Epithelial cell of proximal tubule (primary cell): ENCODE data around the gene MUC3A. TPM values are rescaled to one million over a fixed set of nuclear protein-coding genes. Genes with fewer than 3 reads are reported as not detected.
"Not testable (repeated sequence)": the region's sequence is repeated elsewhere in the genome, so short reads cannot be mapped to it uniquely, and the experiment has no call there.

Experiments
- DNase-seq: peaks from one replicate; pipeline ENCODE4 v3.0.0-alpha.2; 2011; ENCODE audit warnings: low read depth
- H3K4me3 ChIP-seq: 2 replicates; pipeline ENCODE4 v1.5.1; 2011; ENCODE audit warnings: low read depth, mild to moderate bottlenecking, low read length
- total RNA-seq: library from RNA; depleted of rRNA; stranded (reverse); fragments of >200 nt; gene quantifications from 2 replicates; pipeline ENCODE4 v1.2.3, GENCODE V29; 2015
- TF ChIP-seq, protein P1 (sequence below): conservative IDR thresholded peaks from 2 replicates; pipeline ENCODE4 v1.5.1; 2012; ENCODE audit warnings: low read depth, mild to moderate bottlenecking, low read length

Gene MUC3A, protein sequence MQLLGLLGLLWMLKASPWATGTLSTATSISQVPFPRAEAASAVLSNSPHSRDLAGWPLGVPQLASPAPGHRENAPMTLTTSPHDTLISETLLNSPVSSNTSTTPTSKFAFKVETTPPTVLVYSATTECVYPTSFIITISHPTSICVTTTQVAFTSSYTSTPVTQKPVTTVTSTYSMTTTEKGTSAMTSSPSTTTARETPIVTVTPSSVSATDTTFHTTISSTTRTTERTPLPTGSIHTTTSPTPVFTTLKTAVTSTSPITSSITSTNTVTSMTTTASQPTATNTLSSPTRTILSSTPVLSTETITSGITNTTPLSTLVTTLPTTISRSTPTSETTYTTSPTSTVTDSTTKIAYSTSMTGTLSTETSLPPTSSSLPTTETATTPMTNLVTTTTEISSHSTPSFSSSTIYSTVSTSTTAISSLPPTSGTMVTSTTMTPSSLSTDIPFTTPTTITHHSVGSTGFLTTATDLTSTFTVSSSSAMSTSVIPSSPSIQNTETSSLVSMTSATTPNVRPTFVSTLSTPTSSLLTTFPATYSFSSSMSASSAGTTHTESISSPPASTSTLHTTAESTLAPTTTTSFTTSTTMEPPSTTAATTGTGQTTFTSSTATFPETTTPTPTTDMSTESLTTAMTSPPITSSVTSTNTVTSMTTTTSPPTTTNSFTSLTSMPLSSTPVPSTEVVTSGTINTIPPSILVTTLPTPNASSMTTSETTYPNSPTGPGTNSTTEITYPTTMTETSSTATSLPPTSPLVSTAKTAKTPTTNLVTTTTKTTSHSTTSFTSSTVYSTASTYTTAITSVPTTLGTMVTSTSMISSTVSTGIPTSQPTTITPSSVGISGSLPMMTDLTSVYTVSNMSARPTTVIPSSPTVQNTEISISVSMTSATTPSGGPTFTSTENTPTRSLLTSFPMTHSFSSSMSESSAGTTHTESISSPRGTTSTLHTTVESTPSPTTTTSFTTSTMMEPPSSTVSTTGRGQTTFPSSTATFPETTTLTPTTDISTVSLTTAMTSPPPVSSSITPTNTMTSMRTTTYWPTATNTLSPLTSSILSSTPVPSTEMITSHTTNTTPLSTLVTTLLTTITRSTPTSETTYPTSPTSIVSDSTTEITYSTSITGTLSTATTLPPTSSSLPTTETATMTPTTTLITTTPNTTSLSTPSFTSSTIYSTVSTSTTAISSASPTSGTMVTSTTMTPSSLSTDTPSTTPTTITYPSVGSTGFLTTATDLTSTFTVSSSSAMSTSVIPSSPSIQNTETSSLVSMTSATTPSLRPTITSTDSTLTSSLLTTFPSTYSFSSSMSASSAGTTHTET (N-terminal part only)
- total RNA-seq = not detected in 2 replicates

DNA sequence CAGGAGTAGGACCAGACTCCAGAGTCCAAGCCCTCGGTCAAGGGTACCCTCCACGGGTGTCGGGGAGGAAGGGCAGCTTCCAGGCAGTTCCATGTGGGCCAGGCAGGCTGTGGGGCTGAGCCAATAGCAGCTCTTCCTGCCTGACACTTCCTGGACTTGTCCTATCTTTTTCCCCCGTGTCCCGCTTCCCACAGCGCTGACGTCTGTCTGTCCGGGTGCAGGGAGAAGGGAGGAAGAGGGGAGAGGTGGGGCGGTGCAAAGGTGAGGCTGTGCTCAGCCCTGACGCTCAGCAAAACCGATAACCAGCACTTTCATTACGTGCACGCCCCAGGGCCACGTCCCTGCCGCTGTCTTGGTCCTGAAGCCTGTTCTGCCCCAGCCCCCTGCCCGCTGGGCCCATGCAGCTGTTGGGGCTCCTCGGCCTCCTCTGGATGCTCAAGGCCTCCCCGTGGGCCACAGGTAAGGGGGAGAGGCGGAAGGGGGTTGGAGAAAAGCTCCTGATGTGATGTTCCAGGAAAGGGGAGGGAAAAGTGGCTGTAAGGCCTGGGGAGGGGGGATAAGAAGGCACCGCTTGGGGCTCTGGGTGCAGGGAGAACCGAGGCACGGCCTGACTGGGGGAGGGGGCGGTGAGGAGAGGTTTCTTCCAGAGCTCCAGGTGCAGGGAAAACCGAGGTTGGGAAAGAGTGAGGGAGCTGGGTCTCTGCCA is at the start of gene MUC3A:
TSS of gene MUC3A (plus strand) at position 308 of the 706 bp plus-strand sequence. CDS start at position 399, 91 bp downstream.
- TF ChIP-seq, protein P1, sequence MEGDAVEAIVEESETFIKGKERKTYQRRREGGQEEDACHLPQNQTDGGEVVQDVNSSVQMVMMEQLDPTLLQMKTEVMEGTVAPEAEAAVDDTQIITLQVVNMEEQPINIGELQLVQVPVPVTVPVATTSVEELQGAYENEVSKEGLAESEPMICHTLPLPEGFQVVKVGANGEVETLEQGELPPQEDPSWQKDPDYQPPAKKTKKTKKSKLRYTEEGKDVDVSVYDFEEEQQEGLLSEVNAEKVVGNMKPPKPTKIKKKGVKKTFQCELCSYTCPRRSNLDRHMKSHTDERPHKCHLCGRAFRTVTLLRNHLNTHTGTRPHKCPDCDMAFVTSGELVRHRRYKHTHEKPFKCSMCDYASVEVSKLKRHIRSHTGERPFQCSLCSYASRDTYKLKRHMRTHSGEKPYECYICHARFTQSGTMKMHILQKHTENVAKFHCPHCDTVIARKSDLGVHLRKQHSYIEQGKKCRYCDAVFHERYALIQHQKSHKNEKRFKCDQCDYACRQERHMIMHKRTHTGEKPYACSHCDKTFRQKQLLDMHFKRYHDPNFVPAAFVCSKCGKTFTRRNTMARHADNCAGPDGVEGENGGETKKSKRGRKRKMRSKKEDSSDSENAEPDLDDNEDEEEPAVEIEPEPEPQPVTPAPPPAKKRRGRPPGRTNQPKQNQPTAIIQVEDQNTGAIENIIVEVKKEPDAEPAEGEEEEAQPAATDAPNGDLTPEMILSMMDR = no peak
- H3K4me3 ChIP-seq = no peak within 1 kb of the TSS
- DNase-seq = no peak

GRCh38 chr7:100900978-100901377 is 48.4 kb upstream of the MUC3A start:
- no peak for DNase-seq
- TF ChIP-seq, protein P1 = no peak
- no peak overlapping the region for H3K4me3 ChIP-seq

GRCh38 chr7:100901921-100902332 is 47.4 kb upstream of the MUC3A start:
- TF ChIP-seq, protein P1 = no peak
- no peak overlapping the region for H3K4me3 ChIP-seq
- no peak for DNase-seq

GRCh38 chr7:100902638-100903037 is 46.7 kb upstream of the MUC3A start:
- no peak for DNase-seq
- TF ChIP-seq, protein P1 = no peak

GRCh38 chr7:100908512-100908911 is 40.8 kb upstream of the MUC3A start:
- H3K4me3 ChIP-seq = no peak overlapping the region
- DNase-seq = no peak
- TF ChIP-seq, protein P1 = no peak

More at GRCh38 chr7:100902638-100903037, 46.7 kb upstream of the MUC3A start:
- H3K4me3 ChIP-seq = no peak overlapping the region

DNA sequence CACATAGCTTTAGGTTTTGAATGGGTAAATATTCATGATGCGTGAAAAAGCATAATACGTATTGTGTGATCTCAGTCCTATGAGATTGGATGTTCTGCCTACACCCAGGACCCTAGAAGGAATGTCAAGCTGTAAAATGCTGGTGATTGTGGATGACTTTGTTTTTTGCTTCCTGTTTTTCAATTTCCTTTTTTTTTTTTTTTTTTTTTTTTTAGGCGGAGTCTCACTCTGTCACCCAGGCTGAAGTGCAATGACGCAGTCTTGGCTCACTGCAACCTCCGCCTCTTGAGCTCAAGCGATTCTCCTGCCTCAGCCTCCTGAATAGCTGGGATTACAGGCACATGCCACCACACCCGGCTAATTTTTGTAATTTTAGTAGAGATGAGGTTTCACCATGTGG is 38.9 kb upstream of the MUC3A start:
- H3K4me3 ChIP-seq, DNase-seq: not testable (repeated sequence)
